Testis (tissue), 3 donors: ENCODE measurements around the gene TUBGCP6. TPM values are rescaled to one million over a fixed set of nuclear protein-coding genes. Genes with fewer than 3 reads are reported as not detected.

ENCODE experiments used
- DNase-seq: peaks from one replicate; pipeline ENCODE4 v3.0.0-alpha.2; 2019
- H3K27ac ChIP-seq, 2 donors: fragments of 200-600 bp; sonication (generic); one replicate each; pipeline ENCODE4 v1.5.1; 2019
- H3K27me3 ChIP-seq: fragments of 200-600 bp; sonication (generic); one replicate; pipeline ENCODE4 v1.5.1; 2019
- H3K36me3 ChIP-seq: fragments of 200-600 bp; sonication (generic); one replicate; pipeline ENCODE4 v1.5.1; 2017; ENCODE audit warnings: low read depth; ENCODE audit errors: missing control alignments
- H3K4me1 ChIP-seq: fragments of 200-600 bp; sonication (generic); one replicate; pipeline ENCODE4 v1.5.1; 2019
- H3K4me3 ChIP-seq, 2 donors: fragments of 200-600 bp; sonication (generic); one replicate each; pipeline ENCODE4 v1.5.1; 2017 to 2019
- H3K9me3 ChIP-seq: fragments of 200-600 bp; sonication (generic); one replicate; pipeline ENCODE4 v1.5.1; 2017
- CTCF ChIP-seq, 3 experiments: fragments of 450-650 bp in 2 of 3; fragments of 200-600 bp in 1 of 3; sonication (generic) in 1 of 3; IDR thresholded peaks; one replicate each; pipeline ENCODE4 v1.5.1; 2016 to 2019; ENCODE audit warnings: antibody characterized with exemption in 3 of 3, mild to moderate bottlenecking in 2 of 3, moderate library complexity in 1 of 3
- POLR2A ChIP-seq: fragments of 450-650 bp; IDR thresholded peaks from one replicate; pipeline ENCODE4 v1.6.1; 2017; ENCODE audit warnings: antibody characterized with exemption, mild to moderate bottlenecking, moderate library complexity
- WGBS, 2 donors: methylation state at CpG; one replicate each; pipeline ENCODE4 v1.1.5; 2018; 5-methylcytosine and 5-hydroxymethylcytosine counted together
- intact Hi-C: fragments of 100-400 bp; cut with DNase I; formaldehyde crosslinking; loops from one replicate; pipeline ENCODE4 v1.15.1; 2023; ENCODE audit warnings: low total_unique reads
- polyA plus RNA-seq: library from polyadenylated mRNA; stranded (reverse); fragments of 350-450 nt; fragmentation: Illumina TruSeq; extraction: RNeasy Lipid Tissue Mini Kit (QIAGEN cat#74804); gene quantifications from one replicate; pipeline ENCODE4 v1.2.3, GENCODE V29; 2014; ENCODE audit warnings: low read depth, low replicate concordance; ENCODE audit not compliant: insufficient read depth
- total RNA-seq, 2 donors: library from RNA; depleted of rRNA; stranded (reverse); fragments of >200 nt; gene quantifications; one replicate each; pipeline ENCODE4 v1.2.3, GENCODE V29; 2016

The TUBGCP6 gene
- total and polyA plus RNA-seq, 3 donors from 2014 or later: 40.2 to 143 (median 136) TPM

GRCh38 chr22:50257451-50258360 is 12.9 kb upstream of the TUBGCP6 start:
- Histone ChIP-seq H3K4me3 (no peak overlapping the region), H3K27me3 (no peaks in the 10 kb centered on the region), H3K4me1 (peaks cover 11% of the 10 kb centered on the region), H3K36me3 (no peaks in the 10 kb centered on the region), H3K27ac (no peak overlapping the region), H3K9me3 (no peaks in the 10 kb centered on the region)
- no peak for DNase-seq
- intact Hi-C loops: no loop called here
- TF ChIP-seq CTCF (IDR thresholded peaks at IDR 0.05) (no peak), POLR2A (no peak)
- 78 to 81% methylated on average over 11 to 31 of the region's 31 CpGs for WGBS, 2 donors

GRCh38 chr22:50257041-50257440 is 12.2 kb upstream of the TUBGCP6 start:
- no peak for TF ChIP-seq POLR2A
- no peak for TF ChIP-seq CTCF (IDR thresholded peaks at IDR 0.05)
- DNase-seq: no peak
- no peaks in the 10 kb centered on the region for H3K36me3 ChIP-seq
- no peak overlapping the region for H3K27ac ChIP-seq
- no peaks in the 10 kb centered on the region for H3K27me3 ChIP-seq
- intact Hi-C loops: no loop called here
- no peaks in the 10 kb centered on the region for H3K9me3 ChIP-seq
- no peak overlapping the region for H3K4me3 ChIP-seq
- H3K4me1 ChIP-seq: peaks cover 7% of the 10 kb centered on the region
- 74 to 90% methylated on average over 2 to 16 of the region's 16 CpGs for WGBS, 2 donors

- H3K9me3 ChIP-seq: no peaks in the 10 kb centered on the region
- TF ChIP-seq CTCF (IDR thresholded peaks at IDR 0.05): no peak
- no peak for TF ChIP-seq POLR2A
- no peaks in the 10 kb centered on the region for H3K27me3 ChIP-seq
- no peak overlapping the region for H3K4me3 ChIP-seq
- no peak overlapping the region for H3K27ac ChIP-seq
- peaks cover 6% of the 10 kb centered on the region for H3K4me1 ChIP-seq
- no peak for DNase-seq
- WGBS, 2 donors: 89 to 100% methylated on average over 1 to 12 of the region's 12 CpGs
- intact Hi-C loops: no loop called here
- H3K36me3 ChIP-seq: no peaks in the 10 kb centered on the region
Observed at GRCh38 chr22:50256258-50256862, 11.5 kb upstream of the TUBGCP6 start.

- 87% methylated on average over 10 to 17 of the region's 17 CpGs for WGBS, 2 donors
- Histone ChIP-seq H3K27me3 (no peaks in the 10 kb centered on the region), H3K36me3 (no peaks in the 10 kb centered on the region), H3K4me1 (peaks cover 5% of the 10 kb centered on the region), H3K27ac (no peak overlapping the region), H3K9me3 (no peaks in the 10 kb centered on the region), H3K4me3 (no peak overlapping the region)
- intact Hi-C loops: no loop called here
- DNase-seq: no peak
- TF ChIP-seq POLR2A: no peak
- no peak for TF ChIP-seq CTCF (IDR thresholded peaks at IDR 0.05)
Observed at GRCh38 chr22:50255607-50256006, 10.8 kb upstream of the TUBGCP6 start.
